Measurements from ENCODE around the gene TJP1. TPM values are rescaled to one million over a fixed set of nuclear protein-coding genes. Genes with fewer than 3 reads are reported as not detected.

TJP1 gene
- total RNA-seq, 1 experiment from 2014 or later = 140 TPM

GRCh38 chr15:29867241-29868000 lies 45.2 kb upstream of the TJP1 start:
- no peak overlapping the region for H3K56ac ChIP-seq (ENCODE audit: insufficient read length, low read depth, low read length)
- TF ChIP-seq CTCF (conservative IDR thresholded peaks at IDR 0.05) = no peak
- no peaks in the 10 kb centered on the region for H3K9me3 ChIP-seq (ENCODE audit: control insufficient read depth, low read depth, low read length)
- H3K23ac ChIP-seq (ENCODE audit: insufficient read length, low read depth, low read length) = no peak overlapping the region
- Mint-ChIP-seq H3K27me3 (ENCODE audit: low read depth) (no peaks in the 10 kb centered on the region), H3K9me3 (no peaks in the 10 kb centered on the region), H3K4me3 (no peak overlapping the region), H3K36me3 (ENCODE audit: insufficient read depth in 1 of 3, low read depth in 3 of 3) (no peaks in the 10 kb centered on the region), H3K4me1 (peaks cover 22 to 24% of the 10 kb centered on the region in 2 experiments), H3K27ac (no peak overlapping the region; a peak in 1 of 7 replicates)
- H2BK12ac ChIP-seq (ENCODE audit: insufficient read length, low read depth, low read length) = no peak overlapping the region
- H3T11ph ChIP-seq (ENCODE audit: low read length) = no peak overlapping the region
- H3K4ac ChIP-seq (ENCODE audit: low read depth, low read length) = no peak overlapping the region
- H2BK120ac ChIP-seq (ENCODE audit: low read depth, low read length, poor library complexity, severe bottlenecking) = no peak overlapping the region
- H2AK5ac ChIP-seq (ENCODE audit: insufficient read length, low read length) = no peak overlapping the region
- WGBS (ENCODE audit: extremely low coverage, insufficient read length, low lambda C conversion rate) = no CpG with 5 or more reads among the region's 3 CpGs
- no peak overlapping the region for H2BK15ac ChIP-seq (ENCODE audit: low read depth, low read length)
- H3K4me1 ChIP-seq (ENCODE audit: insufficient read depth, low read length) = peaks cover 3% of the 10 kb centered on the region; the same call in 1 of the 2 replicates
- H3K79me1 ChIP-seq (ENCODE audit: insufficient read depth, low read depth, low read length, poor library complexity, severe bottlenecking) = no peaks in the 10 kb centered on the region
- H4K5ac ChIP-seq (ENCODE audit: insufficient read length, low read depth, low read length) = no peak overlapping the region
- no peak overlapping the region for H3K14ac ChIP-seq (ENCODE audit: insufficient read depth, low read length)
- H2AFZ ChIP-seq (ENCODE audit: low read length) = no peak overlapping the region
- no peak overlapping the region for H3K27ac ChIP-seq (ENCODE audit: insufficient read length, low read depth, low read length)
- no peak overlapping the region for H4K91ac ChIP-seq (ENCODE audit: insufficient read length, low read depth, low read length)
- no peak overlapping the region for H3K4me2 ChIP-seq (ENCODE audit: insufficient read depth, insufficient read length, low read length)
- no peak overlapping the region for H3K9ac ChIP-seq (ENCODE audit: extremely low read depth, insufficient read length, low read length)
- no peak overlapping the region for H2BK20ac ChIP-seq (ENCODE audit: low read depth, low read length, poor library complexity, severe bottlenecking)
- no peaks in the 10 kb centered on the region for H3K79me2 ChIP-seq (ENCODE audit: insufficient read depth, low read length)
- no peaks in the 10 kb centered on the region for H4K20me1 ChIP-seq (ENCODE audit: control insufficient read depth, insufficient read depth, insufficient read length)
- H3K27me3 ChIP-seq (ENCODE audit: insufficient read depth, low read length) = no peaks in the 10 kb centered on the region
- H4K8ac ChIP-seq (replicated peaks; ENCODE audit: insufficient read length, low read depth, low read length) = no peak overlapping the region
- H3K18ac ChIP-seq (ENCODE audit: insufficient read length, low read depth, low read length) = no peak overlapping the region
- no peak for DNase-seq
- no peak overlapping the region for H2BK5ac ChIP-seq (ENCODE audit: insufficient read length, low read length)
- no peaks in the 10 kb centered on the region for H3K23me2 ChIP-seq (ENCODE audit: insufficient read length, low read depth, low read length, poor library complexity, severe bottlenecking)
